PC-9 (cell line): ENCODE measurements around the gene COL15A1. TPM values are rescaled to one million over a fixed set of nuclear protein-coding genes. Genes with fewer than 3 reads are reported as not detected.

Experiments used
- BruUV-seq: library from RNA; stranded (reverse); fragments of 400-500 nt; replicated peaks from 2 replicates; lab custom pipeline; 2021; lab: Mats Ljungman, UMichigan
- CTCF ChIA-PET: fragments of 300-600 bp; sonication (Branson Sonifier 250); formaldehyde crosslinking; loops from one replicate; lab custom pipeline; 2022; ENCODE audit warnings: antibody characterized with exemption; lab: Charles Lee
- POLR2A ChIA-PET: fragments of 300-600 bp; sonication (Branson Sonifier 250); formaldehyde crosslinking; loops from one replicate; lab custom pipeline; 2022; ENCODE audit warnings: antibody characterized with exemption; ENCODE audit not compliant: unreplicated experiment; lab: Charles Lee
- DNase-seq, 2 experiments: peaks; one replicate each; pipeline versions ENCODE4 v3.0.0 to v3.0.0-alpha.2; 2015 to 2022; ENCODE audit warnings: mixed read lengths in 1 of 2
- H2AFZ ChIP-seq: fragments of 200-600 bp; sonication (generic); 2 replicates; pipeline ENCODE4 v1.8.1; 2017; ENCODE audit warnings: antibody characterized with exemption
- H3F3A ChIP-seq: fragments of 200-600 bp; sonication (generic); 2 replicates; pipeline ENCODE4 v1.8.1; 2017; ENCODE audit warnings: antibody characterized with exemption, mild to moderate bottlenecking, low read depth; ENCODE audit not compliant: insufficient read depth
- H3K27ac ChIP-seq: fragments of 200-600 bp; sonication (generic); 2 replicates; pipeline ENCODE4 v1.6.1; 2016; ENCODE audit warnings: mixed run types
- H3K27me3 ChIP-seq: fragments of 200-600 bp; sonication (generic); 2 replicates; pipeline ENCODE4 v1.6.1; 2016; ENCODE audit warnings: low read depth, mixed run types; ENCODE audit not compliant: insufficient read depth
- H3K36me3 ChIP-seq: fragments of 200-600 bp; sonication (generic); 2 replicates; pipeline ENCODE4 v1.6.1; 2016; ENCODE audit warnings: low read depth, mixed run types
- H3K4me1 ChIP-seq: fragments of 200-600 bp; sonication (generic); replicated peaks from 2 replicates; pipeline ENCODE4 v1.6.1; 2016; ENCODE audit warnings: mixed run types; ENCODE audit not compliant: insufficient read depth
- H3K4me2 ChIP-seq: fragments of 200-600 bp; sonication (generic); 2 replicates; pipeline ENCODE4 v1.6.1; 2017; ENCODE audit warnings: mixed run types
- H3K4me3 ChIP-seq: fragments of 200-600 bp; sonication (generic); 2 replicates; pipeline ENCODE4 v1.6.1; 2016; ENCODE audit warnings: mixed run types
- H3K79me2 ChIP-seq: fragments of 200-600 bp; sonication (generic); 2 replicates; pipeline ENCODE4 v1.6.1; 2017; ENCODE audit warnings: low read depth, mixed run types
- H3K9me2 ChIP-seq: fragments of 200-600 bp; sonication (generic); 2 replicates; pipeline ENCODE4 v1.8.1; 2017; ENCODE audit warnings: mild to moderate bottlenecking; ENCODE audit not compliant: insufficient read depth
- H3K9me3 ChIP-seq: fragments of 200-600 bp; sonication (generic); 2 replicates; pipeline ENCODE4 v1.8.1; 2016; ENCODE audit warnings: low read depth; ENCODE audit not compliant: insufficient read depth
- H4K20me1 ChIP-seq: fragments of 200-600 bp; sonication (generic); 2 replicates; pipeline ENCODE4 v1.8.1; 2017; ENCODE audit not compliant: insufficient read depth
- CTCF ChIP-seq: fragments of 200-600 bp; sonication (generic); conservative IDR thresholded peaks from 2 replicates; pipeline ENCODE4 v1.6.1; 2017; ENCODE audit warnings: mixed run types, antibody characterized with exemption, mild to moderate bottlenecking, moderate library complexity
- EZH2 ChIP-seq: fragments of 200-600 bp; sonication (generic); IDR thresholded peaks from 2 replicates; pipeline ENCODE4 v1.8.0; 2017; ENCODE audit warnings: antibody characterized with exemption, low read depth
- intact Hi-C: fragments of 100-400 bp; cut with micrococcal nuclease; formaldehyde crosslinking; loops from one replicate; pipeline ENCODE4 v1.10.0; 2022; ENCODE audit not compliant: unreplicated experiment
- total RNA-seq: library from RNA; stranded (reverse); gene quantifications from 2 replicates; pipeline ENCODE4 v1.2.3, GENCODE V29; 2021

Gene COL15A1
- total RNA-seq, 1 experiment from 2014 or later, result not detected

- DNase-seq, result no peak
- ChIA-PET CTCF (no interaction called here), POLR2A (interaction anchor here (0.6 kb wide), 1 partner anchor 141 kb away, joined by 4 read pairs; no protein-coding TSS in a partner anchor)
- Histone ChIP-seq H3K4me2 (0 out of 2 replicates have a peak overlapping the region, but pooled peaks have one; percentile 75), H3K79me2 (no peaks in the 10 kb centered on the region), H3K27ac (no peak overlapping the region), H3K36me3 (no peaks in the 10 kb centered on the region), H4K20me1 (no peaks in the 10 kb centered on the region), H3K4me3 (no peak overlapping the region), H3K4me1 (0 out of 2 replicates have a peak, but pooled peaks cover 3% of the 10 kb centered on the region), H2AFZ (no peak overlapping the region), H3K9me2 (no peaks in the 10 kb centered on the region), H3K9me3 (no peaks in the 10 kb centered on the region), H3F3A (no peaks in the 10 kb centered on the region), H3K27me3 (no peaks in the 10 kb centered on the region; the same call in 1 of the 2 replicates)
- BruUV-seq, result no TSS peak
- no peak for TF ChIP-seq EZH2
- no peak for TF ChIP-seq CTCF
- intact Hi-C loops, result no loop called here
Measured at GRCh38 chr9:98974554-98974953, 30.8 kb downstream of the COL15A1 start.

- no peak overlapping the region for H3K27ac ChIP-seq
- no peaks in the 10 kb centered on the region for H3F3A ChIP-seq
- peak overlapping the region; percentile 29; the same call in 1 of the 2 replicates for H3K4me3 ChIP-seq
- intact Hi-C loops, result loop anchor here (1.0 to 5.0 kb wide), 2 partner anchors 103 to 165 kb away; no protein-coding TSS in a partner anchor
- no TSS peak for BruUV-seq
- H2AFZ ChIP-seq, result no peak overlapping the region
- peak overlapping the region; percentile 75 for H3K4me2 ChIP-seq
- CTCF ChIA-PET, result interaction anchor here (0.6 kb wide), 1 partner anchor 1503 kb away, joined by 5 read pairs; no protein-coding TSS in a partner anchor
- peak; percentile 64 to 84 for DNase-seq
- no peaks in the 10 kb centered on the region for H3K9me3 ChIP-seq
- no peaks in the 10 kb centered on the region for H3K27me3 ChIP-seq
- H4K20me1 ChIP-seq, result no peaks in the 10 kb centered on the region
- POLR2A ChIA-PET, result interaction anchor here (0.6 kb wide), 1 partner anchor 140 kb away, joined by 4 read pairs; no protein-coding TSS in a partner anchor
- H3K79me2 ChIP-seq, result no peaks in the 10 kb centered on the region
- 0 out of 2 replicates have a peak, but pooled peaks cover 3% of the 10 kb centered on the region for H3K4me1 ChIP-seq
- TF ChIP-seq EZH2 (no peak), CTCF (peak; percentile 93)
- H3K9me2 ChIP-seq, result no peaks in the 10 kb centered on the region
- H3K36me3 ChIP-seq, result no peaks in the 10 kb centered on the region
Measured at GRCh38 chr9:98974994-98975712, 31.4 kb downstream of the COL15A1 start.

DNA sequence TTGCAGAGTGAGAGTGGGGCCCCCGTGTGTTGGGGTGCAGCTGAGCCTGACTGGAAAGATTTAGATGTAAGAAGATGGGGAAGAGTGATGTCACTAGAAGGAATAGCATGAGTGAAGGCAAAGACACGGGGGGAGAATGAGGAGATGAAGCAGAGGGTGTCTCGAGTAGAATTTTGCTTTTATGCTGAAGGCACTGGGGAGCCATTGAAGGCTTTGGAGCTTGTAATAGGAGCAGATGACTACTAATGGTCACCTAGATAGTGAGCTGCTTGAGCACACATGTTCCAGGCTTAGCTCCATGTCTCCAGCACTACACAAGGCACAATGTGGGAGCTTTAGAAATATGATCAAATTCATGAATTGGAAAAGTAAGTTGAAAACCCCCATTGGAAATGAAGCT lies 32.1 kb downstream of the COL15A1 start:
- Histone ChIP-seq H3K4me3 (no peak overlapping the region), H3K9me3 (no peaks in the 10 kb centered on the region), H3K27me3 (no peaks in the 10 kb centered on the region), H3K36me3 (no peaks in the 10 kb centered on the region), H3K79me2 (no peaks in the 10 kb centered on the region), H3K9me2 (no peaks in the 10 kb centered on the region), H2AFZ (no peak overlapping the region), H3K4me2 (no peak overlapping the region), H3K27ac (no peak overlapping the region), H3K4me1 (0 out of 2 replicates have a peak, but pooled peaks cover 3% of the 10 kb centered on the region), H3F3A (no peaks in the 10 kb centered on the region), H4K20me1 (no peaks in the 10 kb centered on the region)
- intact Hi-C loops, result loop anchor here (1.0 to 5.0 kb wide), 2 partner anchors 104 to 164 kb away; no protein-coding TSS in a partner anchor
- no peak for TF ChIP-seq EZH2
- no peak for TF ChIP-seq CTCF
- CTCF ChIA-PET, result interaction anchor here (0.6 kb wide), 1 partner anchor 1503 kb away, joined by 5 read pairs; no protein-coding TSS in a partner anchor
- no TSS peak for BruUV-seq
- no peak for DNase-seq
- POLR2A ChIA-PET, result no interaction called here
